ENCODE results near the gene FAR1.

FAR1 gene

DNA sequence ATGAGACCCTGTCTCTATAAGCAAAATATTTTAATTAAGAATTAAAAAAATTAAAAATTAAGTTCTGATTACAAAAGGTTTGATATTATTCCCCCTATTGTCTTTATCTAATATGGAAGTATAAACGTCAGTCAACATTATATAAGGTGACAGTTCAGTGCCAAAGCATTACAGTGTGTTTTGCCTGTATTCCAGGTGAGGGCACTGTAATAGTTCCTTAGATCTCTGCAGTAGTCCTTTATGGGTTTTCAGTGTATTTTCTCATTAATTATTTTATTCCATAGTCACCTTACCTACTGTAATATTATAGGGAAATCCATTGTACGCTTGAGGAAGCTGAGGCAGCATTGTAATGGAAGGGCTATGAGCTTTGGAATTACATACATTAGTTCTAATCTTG is 33.0 kb downstream of the FAR1 start:
- no peak overlapping the region for H3K4me3 ChIP-seq (ENCODE audit: control insufficient read depth, low read depth, low read length)
- no peak for DNase-seq (ENCODE audit: low read depth)
- TF ChIP-seq, protein P1, sequence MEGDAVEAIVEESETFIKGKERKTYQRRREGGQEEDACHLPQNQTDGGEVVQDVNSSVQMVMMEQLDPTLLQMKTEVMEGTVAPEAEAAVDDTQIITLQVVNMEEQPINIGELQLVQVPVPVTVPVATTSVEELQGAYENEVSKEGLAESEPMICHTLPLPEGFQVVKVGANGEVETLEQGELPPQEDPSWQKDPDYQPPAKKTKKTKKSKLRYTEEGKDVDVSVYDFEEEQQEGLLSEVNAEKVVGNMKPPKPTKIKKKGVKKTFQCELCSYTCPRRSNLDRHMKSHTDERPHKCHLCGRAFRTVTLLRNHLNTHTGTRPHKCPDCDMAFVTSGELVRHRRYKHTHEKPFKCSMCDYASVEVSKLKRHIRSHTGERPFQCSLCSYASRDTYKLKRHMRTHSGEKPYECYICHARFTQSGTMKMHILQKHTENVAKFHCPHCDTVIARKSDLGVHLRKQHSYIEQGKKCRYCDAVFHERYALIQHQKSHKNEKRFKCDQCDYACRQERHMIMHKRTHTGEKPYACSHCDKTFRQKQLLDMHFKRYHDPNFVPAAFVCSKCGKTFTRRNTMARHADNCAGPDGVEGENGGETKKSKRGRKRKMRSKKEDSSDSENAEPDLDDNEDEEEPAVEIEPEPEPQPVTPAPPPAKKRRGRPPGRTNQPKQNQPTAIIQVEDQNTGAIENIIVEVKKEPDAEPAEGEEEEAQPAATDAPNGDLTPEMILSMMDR (conservative IDR thresholded peaks at IDR 0.05; ENCODE audit: control insufficient read depth, insufficient read depth, low read depth, low read length) = no peak

- DNase-seq (ENCODE audit: low read depth) = no peak
- TF ChIP-seq, protein P1 (conservative IDR thresholded peaks at IDR 0.05; ENCODE audit: control insufficient read depth, insufficient read depth, low read depth, low read length) = no peak
- H3K4me3 ChIP-seq (ENCODE audit: control insufficient read depth, low read depth, low read length) = no peak overlapping the region
These were observed 33.6 kb downstream of the FAR1 start for GRCh38 chr11:13702071-13702470.

GRCh38 chr11:13705710-13706109 is 37.2 kb downstream of the FAR1 start:
- no peak overlapping the region for H3K4me3 ChIP-seq (ENCODE audit: control insufficient read depth, low read depth, low read length)
- DNase-seq (ENCODE audit: low read depth) = no peak
- TF ChIP-seq, protein P1 (conservative IDR thresholded peaks at IDR 0.05; ENCODE audit: control insufficient read depth, insufficient read depth, low read depth, low read length) = no peak

DNA sequence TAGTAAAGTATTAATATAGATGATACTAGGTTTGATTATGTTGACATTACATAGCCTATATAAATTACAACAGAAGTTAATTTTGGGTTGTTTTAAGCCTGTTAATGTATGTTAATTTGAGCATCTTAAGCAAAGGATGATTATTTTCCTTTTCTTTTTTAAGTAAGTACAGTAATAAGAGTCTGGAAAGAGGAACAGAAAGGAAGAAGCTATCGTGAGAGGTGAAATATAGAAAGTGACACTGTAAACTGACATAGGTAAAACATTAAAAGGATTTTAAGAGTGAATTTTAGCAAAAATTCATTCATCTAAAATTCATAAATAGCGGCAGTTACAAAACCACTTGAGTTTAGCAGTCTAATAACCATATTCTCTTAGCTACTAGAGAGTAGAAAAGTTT is 45.5 kb downstream of the FAR1 start:
- TF ChIP-seq, protein P1 (conservative IDR thresholded peaks at IDR 0.05; ENCODE audit: control insufficient read depth, insufficient read depth, low read depth, low read length) = no peak

GRCh38 chr11:13717331-13717730 is 48.9 kb downstream of the FAR1 start:
- H3K4me3 ChIP-seq (ENCODE audit: control insufficient read depth, low read depth, low read length) = no peak overlapping the region
- peak; percentile 52 for DNase-seq (ENCODE audit: low read depth)

More for the DNA sequence above, 45.5 kb downstream of the FAR1 start:
- DNase-seq (ENCODE audit: low read depth) = no peak
- no peak overlapping the region for H3K4me3 ChIP-seq (ENCODE audit: control insufficient read depth, low read depth, low read length)

DNA sequence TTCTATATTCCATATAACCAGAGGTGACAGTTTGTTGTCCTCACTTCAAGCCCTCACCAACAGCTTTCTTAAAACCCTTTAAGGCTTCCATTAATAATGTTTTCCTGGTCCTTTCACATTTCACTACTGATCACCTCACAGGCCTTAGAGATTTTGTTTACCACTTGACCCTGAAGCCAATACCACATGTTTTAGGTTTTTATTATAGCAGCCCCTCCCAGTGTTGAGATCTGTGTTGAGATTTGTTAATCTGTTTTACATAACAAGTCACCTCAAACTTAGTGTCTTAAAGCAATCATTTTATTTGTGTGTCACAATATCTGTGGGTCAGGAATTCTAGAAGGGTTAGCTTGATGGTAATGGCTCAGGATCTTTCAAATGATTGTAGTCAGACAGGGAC is 49.9 kb downstream of the FAR1 start:
- TF ChIP-seq, protein P1 (conservative IDR thresholded peaks at IDR 0.05; ENCODE audit: control insufficient read depth, insufficient read depth, low read depth, low read length) = no peak
- DNase-seq (ENCODE audit: low read depth) = no peak
- no peak overlapping the region for H3K4me3 ChIP-seq (ENCODE audit: control insufficient read depth, low read depth, low read length)

More at GRCh38 chr11:13717331-13717730, 48.9 kb downstream of the FAR1 start:
- TF ChIP-seq, protein P1 (conservative IDR thresholded peaks at IDR 0.05; ENCODE audit: control insufficient read depth, insufficient read depth, low read depth, low read length) = no peak

GRCh38 chr11:13720940-13721339 is 52.5 kb downstream of the FAR1 start:
- TF ChIP-seq, protein P1 (conservative IDR thresholded peaks at IDR 0.05; ENCODE audit: control insufficient read depth, insufficient read depth, low read depth, low read length) = no peak
- peak; percentile 4 for DNase-seq (ENCODE audit: low read depth)
- no peak overlapping the region for H3K4me3 ChIP-seq (ENCODE audit: control insufficient read depth, low read depth, low read length)

Measured in fibroblast of mammary gland (primary cell).